ENCODE data around the gene FASLG.
"Not testable (repeated sequence)": the region's sequence is repeated elsewhere in the genome, so short reads cannot be mapped to it uniquely, and the experiment has no call there.

The FASLG gene

GRCh38 chr1:172680733-172681275, 21.9 kb downstream of the FASLG start:
- no peak for DNase-seq (ENCODE audit: low read depth)

- no peak for DNase-seq (ENCODE audit: low read depth)
Observed at GRCh38 chr1:172682812-172683211, 23.9 kb downstream of the FASLG start.

DNA sequence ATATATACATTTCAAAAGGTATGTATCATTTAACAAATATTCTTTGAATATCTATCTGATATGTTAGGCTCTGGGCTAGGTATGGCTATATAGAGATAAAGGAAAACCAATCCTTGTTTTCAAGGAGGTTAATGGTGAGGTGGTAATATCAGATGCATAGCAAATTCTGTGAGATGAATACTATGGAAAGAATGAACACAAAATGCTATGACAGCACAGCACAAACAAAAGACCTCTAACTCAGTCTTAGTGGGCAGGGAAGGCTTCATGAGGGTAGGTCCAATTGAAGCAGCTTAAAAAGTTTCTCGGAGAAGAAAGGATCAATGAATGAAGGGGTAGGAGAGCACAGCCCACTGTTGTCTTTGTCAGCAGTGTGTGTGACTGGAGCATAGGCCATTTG, 27.2 kb downstream of the FASLG start:
- DNase-seq (ENCODE audit: low read depth): no peak

- not testable (repeated sequence) for DNase-seq (ENCODE audit: low read depth)
Observed at GRCh38 chr1:172688428-172689085, 29.7 kb downstream of the FASLG start.

- DNase-seq (ENCODE audit: low read depth): not testable (repeated sequence)
Observed at GRCh38 chr1:172690925-172691324, 32.0 kb downstream of the FASLG start.

GRCh38 chr1:172697534-172698002, 38.7 kb downstream of the FASLG start:
- DNase-seq (ENCODE audit: low read depth): no peak

DNA sequence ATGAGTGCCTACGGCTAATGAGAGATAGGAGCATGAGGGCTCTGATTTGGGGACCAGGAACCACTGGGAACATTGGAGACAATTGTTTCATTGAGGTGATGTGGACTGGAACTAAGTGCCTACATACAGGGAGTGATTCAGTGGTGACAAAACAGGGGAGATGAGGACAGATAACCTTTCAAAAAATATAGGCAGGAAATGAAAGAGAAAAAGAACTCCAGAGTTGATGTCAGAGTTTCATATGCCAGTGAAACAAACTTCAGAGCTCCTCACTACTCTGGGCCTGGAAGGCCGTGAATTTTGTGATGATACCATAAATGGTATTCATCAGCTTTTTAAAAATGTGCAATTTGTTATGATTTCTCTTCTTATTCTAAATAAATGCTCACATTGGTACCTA, 39.3 kb downstream of the FASLG start:
- no peak for DNase-seq (ENCODE audit: low read depth)

DNA sequence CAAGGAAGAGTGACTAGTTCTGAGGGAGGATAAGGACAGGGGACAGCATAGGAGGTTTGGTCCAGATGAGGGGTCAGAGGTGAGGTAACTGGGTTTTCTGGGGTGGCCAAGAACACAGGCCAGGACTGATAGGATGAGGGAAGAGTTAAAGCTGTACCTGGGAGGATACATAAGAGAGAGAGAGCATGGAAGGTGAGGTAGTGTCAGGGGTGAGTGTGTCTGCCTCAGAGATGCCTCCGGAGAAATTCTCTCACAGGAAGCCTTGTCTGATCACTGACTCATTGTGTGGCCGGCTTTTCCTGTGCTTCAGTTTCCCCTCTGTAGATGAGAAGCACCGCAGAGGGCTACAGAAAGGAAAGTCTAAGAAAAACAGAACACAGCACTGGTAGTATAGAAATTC, 40.2 kb downstream of the FASLG start:
- peak; percentile 21 for DNase-seq (ENCODE audit: low read depth)

- DNase-seq (ENCODE audit: low read depth): no peak
Observed at GRCh38 chr1:172699695-172700227, 40.9 kb downstream of the FASLG start.

DNA sequence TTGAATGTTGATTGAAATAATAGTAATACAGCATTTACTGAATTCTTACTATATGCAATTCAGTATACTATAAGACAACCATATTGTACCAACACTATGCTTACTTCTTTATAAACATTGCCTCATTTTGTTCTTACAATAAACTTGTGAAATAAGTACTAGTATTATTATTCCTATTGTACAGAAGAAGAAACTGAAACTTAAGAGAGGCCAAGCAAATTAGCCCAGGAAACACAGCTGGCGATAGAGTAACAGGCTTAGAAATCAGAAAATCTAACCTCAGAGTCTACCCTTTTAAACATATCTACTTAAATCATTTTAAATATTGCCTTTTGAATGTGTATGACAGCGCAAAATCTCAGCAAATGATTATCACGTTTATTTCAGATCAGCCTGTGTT, 41.7 kb downstream of the FASLG start:
- DNase-seq (ENCODE audit: low read depth): no peak

DNA sequence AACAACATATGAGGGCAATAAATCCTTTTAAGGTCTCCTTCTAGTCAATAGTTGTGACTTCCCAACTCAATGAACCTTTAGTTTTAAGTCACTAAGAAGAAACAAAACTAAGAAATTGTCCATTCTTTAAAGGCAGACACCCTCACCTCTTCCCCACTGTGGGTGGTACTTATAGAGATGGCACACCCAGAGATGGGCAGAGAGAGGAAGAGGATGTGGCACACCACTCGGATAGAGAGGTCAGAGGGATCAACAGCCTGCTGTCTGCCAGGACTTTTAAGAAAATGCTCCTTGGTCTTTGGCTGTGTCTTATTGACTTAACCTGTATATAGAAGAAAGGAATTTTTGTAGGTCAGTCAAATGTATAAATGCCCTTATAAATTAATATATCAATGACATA, 45.1 kb downstream of the FASLG start:
- no peak for DNase-seq (ENCODE audit: low read depth)

DNA sequence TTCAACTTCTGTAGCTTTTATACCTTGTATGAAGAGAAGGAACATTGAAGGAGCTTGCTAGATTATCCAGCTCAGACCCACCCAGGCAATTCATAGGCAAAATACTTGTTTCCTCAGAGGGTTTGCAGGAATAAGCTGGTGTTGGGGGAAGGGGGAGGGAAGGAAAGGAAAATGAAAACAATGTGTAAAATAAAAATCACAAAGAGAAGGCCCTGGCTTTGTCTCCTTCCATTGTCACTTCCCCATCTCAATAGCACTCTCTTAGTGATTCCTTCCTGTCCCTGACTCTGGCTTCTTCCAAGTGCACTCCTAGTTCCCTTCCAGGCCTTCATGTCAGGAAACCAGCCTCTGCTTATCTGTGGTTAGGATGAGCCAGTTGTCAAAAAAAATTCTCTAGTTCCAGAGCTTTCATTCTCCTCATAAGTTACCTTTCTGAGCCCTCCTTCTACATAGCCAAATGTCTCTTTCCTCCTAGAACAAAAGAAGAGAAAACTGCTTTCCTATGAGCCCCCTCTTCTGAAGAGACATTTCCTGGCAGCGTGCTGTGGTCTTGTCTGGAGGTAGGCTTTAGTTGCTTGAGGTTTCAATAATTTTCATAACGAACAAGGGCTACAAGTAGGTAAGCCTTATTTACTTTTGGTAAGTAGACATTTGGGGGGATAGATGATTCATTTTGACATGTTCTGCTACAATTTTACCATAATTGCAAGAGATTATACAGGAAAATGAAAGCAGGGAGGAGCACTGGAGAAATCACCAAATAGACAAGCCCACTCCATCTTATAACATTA, 45.7 kb downstream of the FASLG start:
- DNase-seq (ENCODE audit: low read depth): no peak

- no peak for DNase-seq (ENCODE audit: low read depth)
Observed at GRCh38 chr1:172708452-172708851, 49.5 kb downstream of the FASLG start.

DNA sequence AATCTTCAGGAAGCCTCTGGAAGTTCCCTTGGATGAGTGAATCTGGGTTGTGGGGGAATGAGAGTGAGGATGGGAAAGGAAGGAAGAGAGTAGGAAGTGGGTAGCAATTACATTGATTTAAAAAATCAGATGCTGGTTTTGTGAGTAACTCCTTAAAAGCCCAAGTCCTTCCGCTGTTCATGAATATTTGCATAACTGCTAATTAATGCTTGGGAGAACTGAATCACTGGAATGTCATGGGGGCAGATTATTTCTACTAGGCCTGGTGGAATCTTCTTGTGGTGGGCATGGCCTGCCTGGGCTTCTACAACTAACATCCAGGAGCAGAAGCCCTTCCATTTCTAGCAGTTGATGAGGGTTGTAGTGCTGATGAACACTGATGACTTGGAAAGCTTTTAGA, 52.7 kb downstream of the FASLG start:
- DNase-seq (ENCODE audit: low read depth): no peak

DNA sequence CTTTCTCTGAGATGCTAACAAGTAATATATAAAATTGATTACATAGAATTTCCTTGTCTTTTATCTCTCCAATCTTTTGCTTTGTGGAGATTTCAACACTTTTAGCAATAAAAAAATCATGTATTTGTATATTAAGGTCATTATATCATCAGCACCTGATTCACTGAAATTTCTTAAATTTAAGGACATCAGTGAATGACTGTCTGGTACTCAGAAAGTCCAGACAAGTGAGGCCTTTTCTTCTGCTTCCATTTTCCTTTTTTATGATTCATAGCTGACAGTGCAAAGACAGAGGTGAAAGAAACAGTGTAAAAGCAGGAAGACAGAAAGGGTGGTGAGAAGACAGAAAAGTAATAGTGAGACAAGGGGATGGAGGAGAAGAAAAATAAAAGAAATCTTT, 54.6 kb downstream of the FASLG start:
- DNase-seq (ENCODE audit: low read depth): no peak

Data from stimulated activated CD8-positive, alpha-beta memory T cell treated with anti-CD3 and anti-CD28 coated beads, Interleukin-15, amount 100 ng/mL, for 24 hours (primary cell).